ENCODE data around the gene STK32A.

Gene STK32A

DNA sequence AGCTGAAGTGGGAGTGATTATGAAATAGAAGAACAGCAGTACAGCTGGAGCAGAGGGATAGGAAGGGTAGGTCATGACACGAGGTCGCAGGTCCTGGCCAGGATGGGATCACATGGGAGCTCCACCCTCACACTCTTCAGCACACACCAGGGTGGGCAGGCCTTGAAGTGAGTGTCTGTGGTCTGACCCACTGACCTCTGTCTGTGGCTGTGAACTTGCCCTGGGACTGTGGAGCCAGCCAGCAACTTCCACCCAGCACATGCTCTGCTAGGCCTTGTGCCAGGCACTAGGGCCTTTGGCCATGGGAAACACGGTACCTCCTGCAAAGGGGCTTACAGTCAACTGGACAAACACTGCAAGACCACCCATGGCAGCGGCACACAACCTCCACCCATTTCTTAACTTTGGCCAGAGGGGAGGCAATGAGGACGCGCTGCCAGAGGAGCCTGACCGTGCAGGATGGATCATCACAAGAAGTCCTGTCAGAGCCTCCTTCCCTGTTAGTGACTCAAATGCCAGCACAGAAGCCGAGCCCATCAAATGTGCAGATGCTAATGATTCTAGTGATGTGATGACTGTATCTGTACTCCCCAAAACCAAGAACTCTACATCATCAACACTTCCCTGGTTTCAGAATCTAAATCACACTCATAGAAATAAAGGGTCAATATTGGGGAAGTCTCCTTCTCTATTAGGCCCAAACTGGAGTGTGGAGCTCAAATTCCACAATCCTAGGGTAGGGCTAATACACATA lies 161.4 kb downstream of the STK32A start:
- no peak for DNase-seq

DNA sequence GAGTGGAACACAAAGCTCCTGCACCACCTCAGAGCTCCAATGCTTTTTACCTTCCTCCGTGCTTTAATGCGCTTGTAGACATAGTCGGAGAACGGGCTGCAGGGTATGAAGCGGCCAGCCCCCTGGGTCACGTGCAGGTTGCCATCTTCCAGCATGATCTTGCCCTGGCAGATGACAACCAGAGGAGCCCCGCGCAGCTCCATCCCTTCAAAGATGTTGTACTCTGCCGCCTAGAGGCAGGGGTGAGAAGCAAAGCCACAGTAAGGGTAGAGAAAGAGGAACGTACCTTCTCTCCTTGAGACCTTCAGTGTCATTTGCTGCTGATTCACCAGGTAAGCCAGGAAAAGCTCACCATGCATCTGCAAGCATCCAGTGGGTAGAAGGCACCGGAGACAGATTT lies 162.8 kb downstream of the STK32A start:
- DNase-seq: no peak

DNA sequence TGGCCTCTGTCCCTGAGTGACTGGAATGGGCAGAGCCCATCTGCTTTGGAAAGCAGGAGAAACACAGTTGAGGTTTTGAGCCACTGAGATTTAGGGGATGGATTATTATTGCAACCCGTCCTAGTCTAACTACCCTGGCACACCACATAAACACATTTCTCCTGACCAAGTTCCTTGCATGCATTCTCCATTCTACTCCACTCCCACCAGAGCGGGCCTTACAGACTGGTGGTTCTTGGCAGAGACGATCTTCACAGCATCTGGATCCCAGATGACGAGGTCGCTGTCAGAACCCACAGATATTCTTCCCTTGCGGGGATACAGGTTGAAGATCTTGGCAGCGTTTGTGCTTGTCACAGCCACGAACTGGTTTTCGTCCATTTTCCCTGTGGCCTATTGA lies 164.0 kb downstream of the STK32A start:
- DNase-seq: no peak

GRCh38 chr5:147400126-147400809 lies 165.4 kb downstream of the STK32A start:
- DNase-seq: no peak

DNA sequence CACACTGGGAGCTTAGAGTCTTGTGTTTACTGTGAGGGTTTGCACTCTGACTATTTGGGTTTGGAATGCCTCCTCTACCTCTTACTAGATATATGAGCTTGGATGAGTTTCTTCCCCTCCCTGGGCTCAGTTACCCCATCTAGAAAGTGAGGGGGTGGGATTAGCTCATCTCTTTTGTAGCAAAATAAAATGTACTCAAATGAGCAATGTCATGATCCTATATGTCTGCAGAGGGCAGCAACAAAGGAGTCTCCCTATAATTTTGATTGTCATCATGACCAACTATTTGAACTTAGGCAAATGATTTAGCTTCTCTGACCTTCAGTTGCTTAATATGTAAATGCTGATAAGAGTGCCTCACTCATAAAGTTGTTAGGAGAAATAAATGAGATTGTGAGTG lies 166.1 kb downstream of the STK32A start:
- no peak for DNase-seq

DNA sequence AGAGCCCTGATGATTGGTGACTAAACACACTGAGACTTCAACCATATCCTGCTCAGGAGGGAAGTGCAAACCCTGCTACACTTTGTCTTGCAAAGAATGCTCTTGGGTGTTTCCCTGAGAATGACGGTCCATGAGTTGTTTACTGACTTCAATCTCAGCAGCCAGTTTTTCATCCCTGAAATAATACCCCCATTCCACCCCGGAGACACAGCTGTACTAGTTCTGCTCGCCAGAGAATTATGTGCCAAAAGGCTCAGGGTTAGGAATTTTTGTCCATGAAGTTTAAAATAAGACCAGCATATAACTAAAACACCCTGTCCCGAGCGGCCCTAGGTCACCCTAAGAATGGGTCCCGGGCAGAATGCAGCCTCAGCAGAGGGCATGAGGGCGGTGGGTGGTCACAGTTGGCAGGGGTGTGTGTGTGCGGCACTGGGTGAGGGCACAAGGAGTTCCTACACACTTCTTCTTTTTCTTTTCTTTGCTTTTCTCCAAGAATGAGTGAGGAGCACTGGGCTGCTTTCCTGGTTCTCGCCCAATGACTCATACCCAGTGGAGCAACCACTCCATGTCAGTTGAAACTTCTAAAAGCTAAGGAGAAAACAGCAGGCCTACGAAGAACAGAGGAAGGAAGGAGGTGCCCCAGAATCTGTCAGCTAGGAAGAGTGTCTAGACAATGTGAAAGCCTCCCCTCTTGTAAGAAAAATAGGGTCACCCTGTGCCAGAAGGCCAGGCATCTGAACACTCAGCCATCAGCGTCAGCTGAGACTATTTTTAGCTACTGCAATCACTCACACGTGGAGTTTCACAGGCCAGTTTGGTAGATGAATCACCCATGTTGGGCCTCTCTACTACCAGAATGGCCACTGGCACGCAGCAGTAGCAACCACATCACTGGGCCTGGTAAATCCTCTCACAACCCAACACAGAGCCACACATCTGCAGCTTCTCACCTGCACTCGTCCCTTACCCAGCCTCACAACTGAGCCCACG lies 169.1 kb downstream of the STK32A start:
- no peak for DNase-seq

DNA sequence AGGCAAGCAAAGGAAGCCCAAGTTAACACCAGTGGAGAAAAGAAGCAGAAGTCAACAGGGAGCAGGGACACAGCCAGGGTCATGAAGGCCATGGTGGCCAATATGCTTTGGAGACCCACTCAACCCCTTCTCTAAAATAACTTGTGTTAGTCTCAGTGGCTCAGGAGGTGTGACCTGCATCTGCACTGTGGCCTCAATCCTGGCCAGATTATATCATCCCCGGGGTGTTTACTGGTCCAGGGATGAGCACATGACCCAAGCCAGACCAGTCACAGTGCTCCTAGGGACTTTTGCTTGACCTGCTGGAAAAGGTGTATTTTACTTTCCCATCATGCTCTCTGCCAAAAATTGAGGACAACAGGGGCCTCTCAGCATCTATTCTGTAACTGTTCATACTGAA lies 169.9 kb downstream of the STK32A start:
- DNase-seq: no peak

DNA sequence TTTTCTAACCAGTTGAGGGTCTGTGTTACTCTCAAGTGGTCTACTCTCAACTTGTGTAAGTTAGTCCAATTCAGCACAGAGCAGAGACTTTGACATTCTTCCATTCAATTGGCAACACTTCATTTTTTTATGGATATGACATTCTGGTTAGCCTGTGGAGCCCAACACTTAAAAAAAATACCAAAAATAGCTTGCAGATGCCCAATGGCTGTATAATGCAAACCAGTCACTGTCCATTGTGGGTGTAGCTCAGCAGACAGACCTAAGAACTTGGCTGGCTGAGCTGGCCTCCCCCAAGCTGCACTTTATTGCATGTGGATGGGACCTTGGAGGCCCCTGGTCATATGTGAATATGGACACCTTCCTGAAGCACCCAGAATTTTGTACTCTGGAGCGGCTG lies 171.8 kb downstream of the STK32A start:
- DNase-seq: no peak

- DNase-seq: no peak
Measured at GRCh38 chr5:147407094-147407681, 172.4 kb downstream of the STK32A start.

GRCh38 chr5:147408980-147409379 lies 174.2 kb downstream of the STK32A start:
- no peak for DNase-seq

DNA sequence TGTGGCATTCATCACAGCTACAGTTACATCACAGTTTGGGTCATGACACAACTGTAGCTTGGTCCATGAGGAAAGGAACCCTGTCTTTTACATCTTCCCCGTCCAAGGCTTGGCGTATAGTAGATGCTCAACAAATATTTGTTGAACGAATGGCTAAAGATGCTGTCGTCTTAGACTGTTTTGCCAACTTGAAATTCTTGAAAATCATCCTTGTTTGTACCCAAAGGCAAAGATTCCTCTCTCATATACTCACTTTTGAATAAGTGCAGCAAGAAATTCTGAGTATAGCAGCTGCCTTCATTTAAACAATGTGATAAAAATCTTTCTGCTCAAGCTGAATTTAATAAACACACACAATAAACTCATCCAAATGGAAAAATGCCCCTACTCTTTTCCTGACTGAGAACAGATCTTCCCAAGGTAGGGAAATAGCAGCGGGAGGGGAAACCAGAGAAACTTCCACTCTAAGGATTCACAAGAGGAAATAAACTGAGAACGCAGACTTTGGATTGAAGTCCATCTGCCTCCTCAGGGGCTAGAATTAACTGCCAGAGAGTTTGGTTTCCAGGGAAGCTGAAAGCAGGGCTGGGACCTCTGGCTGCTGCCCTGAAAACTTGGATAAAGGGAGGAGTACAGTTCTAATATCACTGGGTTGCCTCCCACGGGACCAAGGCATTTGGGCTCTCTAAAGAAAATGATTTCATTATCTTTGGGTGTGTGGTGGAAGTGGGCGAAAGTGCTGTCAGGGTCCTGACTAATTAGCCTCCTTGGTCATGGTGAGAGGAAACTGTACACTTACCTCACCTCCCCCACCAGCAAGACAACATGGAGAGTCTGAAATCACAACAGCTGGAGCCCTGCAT lies 175.9 kb downstream of the STK32A start:
- DNase-seq: no peak

DNA sequence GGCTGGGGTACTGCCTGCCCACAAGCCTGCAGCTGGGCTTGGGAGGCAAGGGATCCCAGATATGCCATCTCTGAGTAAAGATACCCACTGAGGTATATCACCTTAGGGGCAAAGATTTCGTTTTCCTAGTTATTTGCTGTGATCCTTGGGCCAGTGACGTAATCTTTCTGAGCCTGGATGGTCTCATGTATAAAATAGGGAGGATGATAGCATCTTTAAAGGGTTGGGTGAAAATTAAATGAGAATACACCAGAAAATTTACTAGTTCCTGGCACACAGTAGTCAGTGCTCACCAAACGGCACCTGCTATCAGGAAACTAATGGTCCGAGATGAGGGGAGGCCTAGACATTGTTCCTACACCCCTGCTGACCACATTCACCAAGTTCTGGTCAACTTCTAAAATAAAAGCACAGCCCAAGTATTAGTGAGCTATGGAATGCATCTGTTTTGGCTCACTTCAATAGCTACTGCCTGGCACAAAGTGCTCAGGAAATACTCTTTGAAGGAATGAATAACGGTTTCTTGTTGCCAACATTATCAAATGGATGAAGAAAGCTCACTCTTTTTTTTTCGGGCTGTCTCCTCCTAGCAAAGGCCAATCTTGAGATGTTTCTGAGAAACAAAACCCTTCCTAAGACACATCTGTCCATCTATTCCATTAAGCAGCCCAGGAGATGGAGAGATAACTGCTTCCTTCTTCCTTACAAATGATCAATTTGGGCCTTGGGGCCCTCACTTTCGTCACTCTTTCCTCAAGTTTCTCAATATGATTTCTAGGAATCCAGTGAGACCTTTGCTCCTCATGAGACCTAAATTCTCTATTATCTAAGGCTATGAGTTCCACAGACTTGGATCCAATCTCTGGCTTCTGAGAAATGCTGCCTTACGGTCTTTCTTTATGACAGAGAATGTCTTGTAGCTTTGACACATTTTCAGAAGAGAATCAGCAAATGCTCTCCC lies 176.8 kb downstream of the STK32A start:
- no peak for DNase-seq

- DNase-seq: no peak
Measured at GRCh38 chr5:147412561-147412960, 177.7 kb downstream of the STK32A start.

DNA sequence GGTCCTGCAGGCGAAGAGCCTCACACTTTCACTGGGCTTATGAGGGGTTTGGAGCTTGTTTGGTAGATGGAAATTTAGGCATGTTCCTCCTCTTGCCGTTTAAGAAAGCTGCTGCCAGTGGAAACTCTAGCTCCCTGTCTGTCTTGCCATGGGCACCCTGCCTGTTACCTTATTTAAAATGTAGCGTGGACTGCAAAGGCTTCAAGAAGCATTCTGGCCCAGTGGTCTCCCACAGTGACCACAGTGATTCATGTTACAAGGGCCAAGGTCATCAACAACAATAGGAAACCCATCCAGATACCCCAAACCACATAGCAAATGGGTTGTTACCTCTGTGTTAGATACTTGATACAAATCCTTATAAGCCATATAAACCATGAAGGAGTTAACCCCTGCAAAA lies 178.4 kb downstream of the STK32A start:
- DNase-seq: no peak

DNA sequence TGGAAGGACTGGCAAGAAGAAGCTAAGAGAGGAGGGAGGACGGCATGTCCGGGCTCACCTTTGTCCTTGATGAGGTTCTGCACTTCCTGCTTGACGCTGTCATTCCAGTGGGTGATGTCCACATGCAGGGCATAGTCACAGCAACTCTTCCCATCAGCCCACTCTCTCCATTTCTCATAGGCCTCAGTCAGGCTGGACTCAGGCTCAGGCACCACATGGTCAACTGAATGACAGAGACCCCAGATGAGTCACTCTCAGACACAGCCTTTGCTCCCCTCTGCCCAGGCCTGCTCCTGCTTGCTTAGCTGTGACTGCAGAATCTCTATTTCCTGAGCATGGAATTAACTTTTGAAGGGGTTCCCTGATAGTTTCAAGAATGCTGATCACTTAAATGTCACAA lies 180.8 kb downstream of the STK32A start:
- no peak for DNase-seq

DNA sequence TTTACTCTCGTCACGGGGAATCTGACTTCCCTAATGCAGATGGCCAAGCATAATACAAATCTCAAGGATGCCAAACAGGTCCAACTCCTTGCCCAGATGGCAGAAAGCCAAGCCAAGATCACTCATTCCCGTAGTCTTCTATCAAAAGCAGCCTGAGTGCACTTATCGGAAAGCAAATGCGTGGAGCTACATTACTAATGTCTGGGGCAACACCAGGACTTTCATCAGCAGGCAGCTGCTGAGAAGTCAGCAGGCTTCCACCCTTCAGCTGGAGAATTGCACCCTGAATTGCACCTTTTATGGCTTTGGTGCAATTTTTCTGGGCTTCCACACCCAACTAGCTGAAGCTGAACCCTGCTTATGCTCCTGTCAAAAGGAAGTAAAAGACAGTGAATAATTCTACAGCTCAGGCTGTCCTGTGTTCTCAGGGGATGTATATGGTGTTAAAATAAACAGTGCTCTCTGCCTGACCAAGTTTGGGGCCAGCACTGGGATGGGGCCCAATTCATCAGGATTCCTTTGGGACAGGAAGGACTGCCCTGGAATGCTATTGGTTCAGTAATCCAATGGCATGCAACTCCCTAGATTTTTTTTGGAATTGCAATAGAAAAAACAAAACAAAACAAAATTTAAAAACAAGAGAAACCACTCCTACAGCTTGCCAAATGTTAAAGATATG lies 182.4 kb downstream of the STK32A start:
- no peak for DNase-seq

DNA sequence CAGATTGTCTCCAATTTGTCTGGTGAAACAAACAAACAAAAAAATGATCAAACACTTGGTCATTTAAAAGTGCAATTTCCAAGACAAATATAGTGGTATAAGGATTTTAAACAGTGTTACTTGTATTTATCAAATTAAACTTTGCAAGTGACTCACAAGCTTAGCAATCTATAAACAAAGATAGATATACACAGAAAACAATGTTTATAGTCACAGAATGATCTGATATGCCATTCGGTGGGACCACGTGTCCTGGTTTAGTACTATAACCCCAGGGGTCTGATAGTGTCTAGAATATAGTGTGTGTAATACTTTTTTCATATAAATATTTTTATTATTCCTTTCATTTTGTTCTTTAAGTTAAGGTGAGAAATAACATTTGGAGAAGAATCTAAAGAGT lies 183.8 kb downstream of the STK32A start:
- DNase-seq: no peak

- DNase-seq: no peak
Measured at GRCh38 chr5:147426640-147427327, 192.0 kb downstream of the STK32A start.
